HepG2 (cell line): ENCODE data around the gene EDEM3. TPM values are rescaled to one million over a fixed set of nuclear protein-coding genes. Genes with fewer than 3 reads are reported as not detected.

Experiments used
- HNRNPH1 ChIP-seq: fragments of 200-400 bp; formaldehyde crosslinking; optimal IDR thresholded peaks from 2 replicates; pipeline ENCODE3; 2017; ENCODE audit warnings: mild to moderate bottlenecking, low read depth, low read length
- MXD3 ChIP-seq: IDR thresholded peaks from 2 replicates; pipeline ENCODE4 v1.6.1; 2016; ENCODE audit warnings: mild to moderate bottlenecking, missing biosample characterization, missing genetic modification reagents
- PAXIP1 ChIP-seq: sonication (generic); formaldehyde crosslinking; conservative IDR thresholded peaks from 2 replicates; pipeline ENCODE4 v1.4.0; 2020; ENCODE audit warnings: mild to moderate bottlenecking, missing genetic modification reagents, moderate library complexity
- WIZ ChIP-seq: sonication (generic); formaldehyde crosslinking; IDR thresholded peaks from 2 replicates; pipeline ENCODE4 v1.5.1; 2020; ENCODE audit warnings: mild to moderate bottlenecking, missing genetic modification reagents
- ZFAT ChIP-seq: sonication (generic); formaldehyde crosslinking; conservative IDR thresholded peaks from 2 replicates; pipeline ENCODE4 v1.8.1; 2023; ENCODE audit warnings: missing genetic modification reagents, inconsistent platforms
- ZNF121 ChIP-seq: sonication (generic); formaldehyde crosslinking; IDR thresholded peaks from 2 replicates; pipeline ENCODE4 v1.5.0; 2020; ENCODE audit warnings: mild to moderate bottlenecking, missing genetic modification reagents
- ZNF274 ChIP-seq: sonication (generic); formaldehyde crosslinking; IDR thresholded peaks from 2 replicates; pipeline ENCODE4 v1.5.1; 2020; ENCODE audit warnings: mild to moderate bottlenecking, missing genetic modification reagents
- ZNF326 ChIP-seq: sonication (generic); formaldehyde crosslinking; IDR thresholded peaks from 2 replicates; pipeline ENCODE4 v1.4.0; 2020; ENCODE audit warnings: missing genetic modification reagents, borderline replicate concordance
- ZNF468 ChIP-seq: sonication (generic); formaldehyde crosslinking; IDR thresholded peaks from 2 replicates; pipeline ENCODE4 v1.8.0; 2022; ENCODE audit warnings: mild to moderate bottlenecking, moderate library complexity, missing genetic modification reagents
- ZNF75D ChIP-seq: sonication (generic); formaldehyde crosslinking; IDR thresholded peaks from 2 replicates; pipeline ENCODE4 v1.8.1; 2023; ENCODE audit warnings: missing genetic modification reagents, mild to moderate bottlenecking, borderline replicate concordance
- ZNF839 ChIP-seq: sonication (generic); formaldehyde crosslinking; IDR thresholded peaks from 2 replicates; pipeline ENCODE4 v1.4.0; 2020; ENCODE audit warnings: missing genetic modification reagents, mild to moderate bottlenecking, borderline replicate concordance
- ZNF841 ChIP-seq: sonication (generic); formaldehyde crosslinking; IDR thresholded peaks from 2 replicates; pipeline ENCODE4 v1.8.1; 2023; ENCODE audit warnings: missing genetic modification reagents, borderline replicate concordance
- polyA plus RNA-seq, 8 experiments: library from polyadenylated mRNA; depleted of rRNA in 3 of 8; stranded (reverse) in 7 of 8; unstranded in 1 of 8; fragments of >200 nt; fragmentation: Illumina TruSeq in 4 of 8; extraction: Trizol in 4 of 8; gene quantifications; 2 replicates each; pipeline versions ENCODE4 v1.2.1 to v1.2.3, GENCODE V29; 2011 to 2016; ENCODE audit warnings: low read depth in 4 of 8, missing spikeins in 1 of 8, mixed read lengths in 1 of 8; ENCODE audit not compliant: insufficient read depth in 1 of 8
- total RNA-seq, 5 experiments: library from RNA; depleted of rRNA; stranded (reverse); fragments of >200 nt; fragmentation: Illumina TruSeq; extraction: Trizol; gene quantifications; 2 replicates each; pipeline ENCODE4 v1.2.3, GENCODE V29; 2016; ENCODE audit warnings: low read depth in 1 of 5
- TF ChIP-seq, protein P1 (sequence below): fragments of 450-650 bp; IDR thresholded peaks from 2 replicates; pipeline ENCODE4 v1.6.1; 2017; ENCODE audit warnings: mild to moderate bottlenecking
- TF ChIP-seq, protein P2 (sequence below): sonication (generic); formaldehyde crosslinking; IDR thresholded peaks from 2 replicates; pipeline ENCODE4 v1.4.0; 2020; ENCODE audit warnings: missing genetic modification reagents
- TF ChIP-seq, protein P3 (sequence below): sonication (generic); formaldehyde crosslinking; conservative IDR thresholded peaks from 2 replicates; pipeline ENCODE4 v1.8.0; 2022; ENCODE audit warnings: low read depth, missing genetic modification reagents

Gene EDEM3
- total and polyA plus RNA-seq, 2 of the 13 experiments (the other 11 are each of a cell fraction or from before 2014, with no cell fraction given): 13.1 to 18.2 TPM

DNA sequence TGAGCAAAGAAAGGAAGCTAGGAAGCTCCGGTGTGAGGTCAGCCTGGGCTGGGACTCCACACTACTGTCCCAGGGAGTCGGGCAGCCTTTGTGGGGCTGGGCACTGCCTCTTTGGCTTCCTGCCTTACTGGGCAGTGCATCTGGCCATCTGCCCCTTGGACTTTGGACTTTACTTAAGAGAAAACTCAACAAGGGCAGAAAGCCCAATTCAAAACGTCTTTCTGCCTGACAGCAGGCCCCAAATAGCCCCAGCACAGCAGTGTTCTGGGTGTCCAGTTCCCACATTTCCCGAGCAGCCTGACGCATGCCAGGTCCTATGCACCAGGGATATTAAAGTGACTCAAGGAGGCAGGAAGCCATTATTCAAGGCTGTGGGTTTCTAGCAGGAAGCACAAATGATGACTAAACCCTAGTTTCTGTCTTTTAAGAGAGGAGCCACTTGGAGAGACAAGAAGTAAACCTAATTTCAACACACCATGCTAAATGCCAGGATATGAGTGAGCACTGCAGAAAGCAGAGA, 37.9 kb upstream of the EDEM3 start (continued):
- TF ChIP-seq PAXIP1 (CRISPR knock-in tag) (peak; percentile 87), WIZ (no peak), ZNF75D (CRISPR knock-in tag) (no peak), ZNF468 (CRISPR knock-in tag) (no peak), ZNF839 (CRISPR knock-in tag) (no peak), MXD3 (no peak), ZFAT (no peak), ZNF326 (CRISPR knock-in tag) (no peak), ZNF274 (no peak), ZNF841 (CRISPR knock-in tag) (no peak), ZNF121 (CRISPR knock-in tag) (peak; percentile 94), HNRNPH1 (no peak)
- TF ChIP-seq, protein P1, sequence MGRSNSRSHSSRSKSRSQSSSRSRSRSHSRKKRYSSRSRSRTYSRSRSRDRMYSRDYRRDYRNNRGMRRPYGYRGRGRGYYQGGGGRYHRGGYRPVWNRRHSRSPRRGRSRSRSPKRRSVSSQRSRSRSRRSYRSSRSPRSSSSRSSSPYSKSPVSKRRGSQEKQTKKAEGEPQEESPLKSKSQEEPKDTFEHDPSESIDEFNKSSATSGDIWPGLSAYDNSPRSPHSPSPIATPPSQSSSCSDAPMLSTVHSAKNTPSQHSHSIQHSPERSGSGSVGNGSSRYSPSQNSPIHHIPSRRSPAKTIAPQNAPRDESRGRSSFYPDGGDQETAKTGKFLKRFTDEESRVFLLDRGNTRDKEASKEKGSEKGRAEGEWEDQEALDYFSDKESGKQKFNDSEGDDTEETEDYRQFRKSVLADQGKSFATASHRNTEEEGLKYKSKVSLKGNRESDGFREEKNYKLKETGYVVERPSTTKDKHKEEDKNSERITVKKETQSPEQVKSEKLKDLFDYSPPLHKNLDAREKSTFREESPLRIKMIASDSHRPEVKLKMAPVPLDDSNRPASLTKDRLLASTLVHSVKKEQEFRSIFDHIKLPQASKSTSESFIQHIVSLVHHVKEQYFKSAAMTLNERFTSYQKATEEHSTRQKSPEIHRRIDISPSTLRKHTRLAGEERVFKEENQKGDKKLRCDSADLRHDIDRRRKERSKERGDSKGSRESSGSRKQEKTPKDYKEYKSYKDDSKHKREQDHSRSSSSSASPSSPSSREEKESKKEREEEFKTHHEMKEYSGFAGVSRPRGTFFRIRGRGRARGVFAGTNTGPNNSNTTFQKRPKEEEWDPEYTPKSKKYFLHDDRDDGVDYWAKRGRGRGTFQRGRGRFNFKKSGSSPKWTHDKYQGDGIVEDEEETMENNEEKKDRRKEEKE: no peak
- TF ChIP-seq, protein P2, sequence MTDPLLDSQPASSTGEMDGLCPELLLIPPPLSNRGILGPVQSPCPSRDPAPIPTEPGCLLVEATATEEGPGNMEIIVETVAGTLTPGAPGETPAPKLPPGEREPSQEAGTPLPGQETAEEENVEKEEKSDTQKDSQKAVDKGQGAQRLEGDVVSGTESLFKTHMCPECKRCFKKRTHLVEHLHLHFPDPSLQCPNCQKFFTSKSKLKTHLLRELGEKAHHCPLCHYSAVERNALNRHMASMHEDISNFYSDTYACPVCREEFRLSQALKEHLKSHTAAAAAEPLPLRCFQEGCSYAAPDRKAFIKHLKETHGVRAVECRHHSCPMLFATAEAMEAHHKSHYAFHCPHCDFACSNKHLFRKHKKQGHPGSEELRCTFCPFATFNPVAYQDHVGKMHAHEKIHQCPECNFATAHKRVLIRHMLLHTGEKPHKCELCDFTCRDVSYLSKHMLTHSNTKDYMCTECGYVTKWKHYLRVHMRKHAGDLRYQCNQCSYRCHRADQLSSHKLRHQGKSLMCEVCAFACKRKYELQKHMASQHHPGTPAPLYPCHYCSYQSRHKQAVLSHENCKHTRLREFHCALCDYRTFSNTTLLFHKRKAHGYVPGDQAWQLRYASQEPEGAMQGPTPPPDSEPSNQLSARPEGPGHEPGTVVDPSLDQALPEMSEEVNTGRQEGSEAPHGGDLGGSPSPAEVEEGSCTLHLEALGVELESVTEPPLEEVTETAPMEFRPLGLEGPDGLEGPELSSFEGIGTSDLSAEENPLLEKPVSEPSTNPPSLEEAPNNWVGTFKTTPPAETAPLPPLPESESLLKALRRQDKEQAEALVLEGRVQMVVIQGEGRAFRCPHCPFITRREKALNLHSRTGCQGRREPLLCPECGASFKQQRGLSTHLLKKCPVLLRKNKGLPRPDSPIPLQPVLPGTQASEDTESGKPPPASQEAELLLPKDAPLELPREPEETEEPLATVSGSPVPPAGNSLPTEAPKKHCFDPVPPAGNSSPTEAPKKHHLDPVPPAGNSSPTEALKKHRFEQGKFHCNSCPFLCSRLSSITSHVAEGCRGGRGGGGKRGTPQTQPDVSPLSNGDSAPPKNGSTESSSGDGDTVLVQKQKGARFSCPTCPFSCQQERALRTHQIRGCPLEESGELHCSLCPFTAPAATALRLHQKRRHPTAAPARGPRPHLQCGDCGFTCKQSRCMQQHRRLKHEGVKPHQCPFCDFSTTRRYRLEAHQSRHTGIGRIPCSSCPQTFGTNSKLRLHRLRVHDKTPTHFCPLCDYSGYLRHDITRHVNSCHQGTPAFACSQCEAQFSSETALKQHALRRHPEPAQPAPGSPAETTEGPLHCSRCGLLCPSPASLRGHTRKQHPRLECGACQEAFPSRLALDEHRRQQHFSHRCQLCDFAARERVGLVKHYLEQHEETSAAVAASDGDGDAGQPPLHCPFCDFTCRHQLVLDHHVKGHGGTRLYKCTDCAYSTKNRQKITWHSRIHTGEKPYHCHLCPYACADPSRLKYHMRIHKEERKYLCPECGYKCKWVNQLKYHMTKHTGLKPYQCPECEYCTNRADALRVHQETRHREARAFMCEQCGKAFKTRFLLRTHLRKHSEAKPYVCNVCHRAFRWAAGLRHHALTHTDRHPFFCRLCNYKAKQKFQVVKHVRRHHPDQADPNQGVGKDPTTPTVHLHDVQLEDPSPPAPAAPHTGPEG (CRISPR knock-in tag): no peak
- TF ChIP-seq, protein P3, sequence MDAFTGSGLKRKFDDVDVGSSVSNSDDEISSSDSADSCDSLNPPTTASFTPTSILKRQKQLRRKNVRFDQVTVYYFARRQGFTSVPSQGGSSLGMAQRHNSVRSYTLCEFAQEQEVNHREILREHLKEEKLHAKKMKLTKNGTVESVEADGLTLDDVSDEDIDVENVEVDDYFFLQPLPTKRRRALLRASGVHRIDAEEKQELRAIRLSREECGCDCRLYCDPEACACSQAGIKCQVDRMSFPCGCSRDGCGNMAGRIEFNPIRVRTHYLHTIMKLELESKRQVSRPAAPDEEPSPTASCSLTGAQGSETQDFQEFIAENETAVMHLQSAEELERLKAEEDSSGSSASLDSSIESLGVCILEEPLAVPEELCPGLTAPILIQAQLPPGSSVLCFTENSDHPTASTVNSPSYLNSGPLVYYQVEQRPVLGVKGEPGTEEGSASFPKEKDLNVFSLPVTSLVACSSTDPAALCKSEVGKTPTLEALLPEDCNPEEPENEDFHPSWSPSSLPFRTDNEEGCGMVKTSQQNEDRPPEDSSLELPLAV (CRISPR knock-in tag): no peak
